Activated CD8-positive, alpha-beta memory T cell treated with anti-CD3 and anti-CD28 coated beads for 1 hour (primary cell): Measurements from ENCODE around the gene COL21A1.
"Not testable (repeated sequence)": the region's sequence is repeated elsewhere in the genome, so short reads cannot be mapped to it uniquely, and the experiment has no call there.

Experiments used
- DNase-seq, 2 donors: peaks; one replicate each; pipeline ENCODE4 v3.0.0-alpha.2; 2020; ENCODE audit warnings: low read depth in 1 of 2; ENCODE audit errors: extremely low read depth in 1 of 2

Gene COL21A1

DNA sequence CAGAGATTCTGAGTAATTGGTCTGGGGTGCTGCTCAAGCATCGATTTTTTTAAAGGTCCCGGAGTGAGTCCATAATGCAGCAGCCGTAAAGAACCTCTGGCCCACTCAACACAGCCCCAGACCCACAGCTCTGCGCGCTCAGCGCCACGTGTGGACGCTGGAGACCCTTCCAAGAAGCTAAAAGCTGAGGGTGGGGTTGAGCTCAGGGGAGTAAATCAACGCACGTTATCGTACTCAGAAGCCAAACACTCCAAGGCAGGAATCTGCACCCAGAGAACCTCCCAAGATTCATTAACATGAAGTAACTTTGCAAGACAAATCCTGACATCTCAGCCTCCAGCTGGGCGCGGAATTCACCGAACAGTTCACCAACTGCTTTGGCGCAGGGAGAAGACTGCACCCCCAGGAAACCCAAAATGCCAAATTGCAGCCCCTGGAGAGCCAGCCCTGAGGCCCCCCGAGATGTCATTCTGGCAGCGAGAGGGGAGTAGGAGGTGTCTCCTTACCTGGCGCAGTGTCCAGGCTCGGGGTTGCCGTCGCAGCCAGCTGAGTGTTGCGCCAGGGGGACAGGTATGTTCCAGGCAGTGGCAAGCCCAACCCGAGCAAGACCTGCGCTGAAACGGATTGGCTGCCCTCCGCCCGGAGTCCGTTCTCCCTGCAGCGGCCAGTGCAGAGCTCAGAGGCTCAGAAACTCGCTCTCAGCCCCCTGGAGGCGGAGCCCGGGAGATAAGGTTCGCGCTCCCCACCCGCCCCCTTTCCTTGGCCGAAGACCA lies at the start of gene COL21A1:
TSS of gene COL21A1 (minus strand) at position 700 of the 773 bp plus-strand sequence. CDS start 64,962 bp downstream, outside the sequence.
- DNase-seq = no peak

DNA sequence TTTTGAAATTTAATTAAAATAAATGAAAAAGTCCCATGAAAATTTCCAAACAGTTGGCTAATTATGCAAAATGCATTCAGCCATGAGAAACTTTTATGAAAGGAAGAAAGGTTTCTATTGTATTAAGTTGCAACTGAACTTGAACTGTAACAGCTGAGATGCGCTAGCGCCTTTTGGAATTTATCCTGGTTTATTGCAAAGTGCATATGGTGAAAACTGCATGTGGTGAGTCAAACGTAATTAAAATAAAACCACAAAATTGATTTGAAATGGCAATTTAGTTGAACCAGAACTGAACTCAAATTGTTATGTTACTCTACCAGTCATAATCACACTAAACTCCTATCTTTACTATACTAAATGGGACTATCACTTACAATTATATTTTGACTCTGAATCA lies 46.4 kb upstream of the COL21A1 start:
- DNase-seq = no peak

DNA sequence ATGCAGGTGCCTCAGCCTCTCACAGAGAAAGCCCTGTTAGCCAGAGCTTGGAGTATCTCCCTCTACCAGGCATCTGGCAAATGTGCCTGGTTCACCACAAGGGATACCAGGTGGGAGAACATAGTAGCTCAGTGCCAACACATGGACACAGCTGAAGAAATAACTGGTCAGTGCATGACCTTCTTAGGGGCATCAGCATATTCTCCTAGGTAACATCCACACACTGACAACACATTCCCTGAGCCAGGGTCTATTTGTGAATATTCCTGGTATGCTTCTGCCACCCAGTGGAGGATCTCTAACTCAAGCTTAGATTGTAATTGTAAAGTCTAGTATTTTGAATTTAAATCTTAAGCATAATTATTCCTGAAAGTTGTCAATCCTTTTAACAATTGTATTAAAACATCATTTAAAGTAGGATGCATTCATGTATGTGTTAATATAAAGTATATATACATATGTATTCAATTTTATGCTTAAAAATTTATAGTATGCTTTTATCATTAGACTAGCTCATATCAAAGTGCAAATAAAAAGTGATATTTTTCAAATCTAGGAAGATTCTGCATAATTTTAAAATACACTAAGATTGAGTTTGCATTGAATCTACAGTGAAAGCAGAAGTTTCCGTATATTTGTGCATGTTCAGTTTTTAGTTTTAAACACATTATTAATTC lies 45.3 kb upstream of the COL21A1 start:
- no peak for DNase-seq

DNA sequence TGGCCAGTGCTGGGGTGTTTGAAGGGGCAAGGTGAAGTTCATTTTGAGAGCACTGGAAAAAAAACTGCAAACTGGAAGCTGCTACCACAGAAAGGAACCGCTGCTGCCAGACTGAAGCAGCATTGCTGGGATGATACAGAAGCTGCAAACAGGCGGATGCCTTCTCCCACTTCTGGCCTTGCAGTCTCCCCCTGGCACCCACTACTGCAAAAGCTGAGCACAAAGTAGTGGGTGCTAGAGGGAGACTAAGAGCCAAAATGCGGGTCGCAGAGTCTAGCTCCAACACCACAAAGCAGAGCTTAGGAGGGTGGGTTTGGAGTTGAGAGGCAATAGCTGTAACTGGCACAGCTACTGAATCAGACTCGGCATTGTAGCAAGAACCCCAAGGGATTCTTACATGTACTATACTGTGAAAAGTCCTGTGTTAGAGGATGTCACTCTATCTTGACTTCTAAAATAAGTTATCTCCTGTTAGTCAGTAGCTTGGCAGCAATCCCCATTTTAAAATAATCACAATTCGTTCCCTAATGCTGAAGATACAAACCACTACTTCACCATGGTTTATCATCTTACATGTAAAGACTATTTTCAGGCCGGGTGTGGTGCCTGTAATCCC lies 44.0 kb upstream of the COL21A1 start:
- no peak for DNase-seq

DNA sequence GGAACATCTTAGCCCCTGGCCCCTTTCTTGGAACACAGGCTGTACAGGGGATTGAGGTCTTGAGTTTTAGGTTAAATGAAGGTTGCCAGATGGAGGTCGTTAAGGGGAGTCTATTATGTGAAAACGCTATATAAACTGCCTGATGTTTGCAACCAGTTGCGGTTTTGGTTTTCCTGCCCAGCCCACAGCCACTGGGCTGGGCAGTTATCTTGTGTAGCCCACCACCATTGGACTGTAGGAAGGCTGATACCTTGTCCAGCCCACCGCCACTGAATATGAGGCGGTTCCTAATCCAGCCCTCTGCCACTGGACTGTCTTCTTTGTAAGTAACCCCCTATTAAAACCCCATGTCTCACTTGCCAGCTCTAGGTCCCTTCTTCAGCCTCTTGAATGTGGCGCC lies 42.3 kb upstream of the COL21A1 start:
- DNase-seq = no peak

DNA sequence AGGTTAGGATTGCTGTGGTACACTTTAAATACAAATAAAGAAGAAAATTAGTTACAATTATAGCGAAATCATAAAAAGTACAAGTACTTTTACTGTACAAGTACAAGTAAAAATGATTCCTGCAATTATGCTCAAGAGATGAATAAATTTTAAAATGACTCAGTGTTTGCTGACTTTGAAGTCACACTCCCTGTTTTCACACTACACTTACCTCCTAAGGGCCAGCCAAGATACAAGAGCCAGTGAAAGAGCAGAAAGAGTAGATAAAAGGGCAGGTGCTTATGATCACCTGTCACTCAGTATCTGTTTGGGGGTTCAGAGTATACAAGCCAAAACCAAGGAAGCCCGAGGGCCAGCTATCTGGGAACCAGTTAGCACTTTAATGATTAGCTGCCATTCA lies 41.0 kb upstream of the COL21A1 start:
- DNase-seq = no peak

DNA sequence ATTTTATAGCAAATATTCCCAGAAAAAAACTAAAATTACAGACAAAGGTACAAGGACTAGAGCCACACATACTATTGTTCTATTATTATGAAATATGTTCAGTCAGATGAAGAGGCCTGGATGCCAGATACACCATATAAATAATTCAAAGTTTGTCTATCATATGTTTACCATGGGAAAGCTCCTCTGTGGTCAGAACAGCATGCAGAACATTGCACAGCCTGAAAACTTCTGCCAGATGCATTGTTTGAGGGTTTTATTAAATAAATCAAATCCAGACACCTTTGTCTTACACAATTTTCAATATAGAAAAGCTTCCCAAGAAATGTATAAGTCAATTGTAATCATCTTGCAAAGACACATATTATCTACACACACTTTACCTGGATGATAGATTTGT lies 35.0 kb upstream of the COL21A1 start:
- DNase-seq = no peak

DNA sequence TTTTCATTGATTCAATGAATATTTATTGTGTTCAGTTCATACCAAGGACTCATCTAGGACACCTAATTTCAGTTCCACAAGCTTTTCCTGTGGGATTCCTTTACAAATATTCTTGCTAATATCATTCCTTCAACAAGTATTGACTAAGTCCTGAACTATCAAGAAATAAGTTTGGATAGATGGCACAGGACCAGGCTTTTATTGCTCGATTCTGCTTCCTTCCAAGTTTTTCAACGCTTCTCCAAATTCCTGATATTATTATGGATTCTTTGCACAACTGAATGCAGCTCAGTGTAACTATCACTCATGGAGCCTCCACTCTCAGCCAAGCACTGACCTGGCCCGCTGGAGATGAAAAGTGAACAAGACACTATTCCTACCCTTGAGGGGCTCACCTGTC lies 32.7 kb upstream of the COL21A1 start:
- DNase-seq = no peak

DNA sequence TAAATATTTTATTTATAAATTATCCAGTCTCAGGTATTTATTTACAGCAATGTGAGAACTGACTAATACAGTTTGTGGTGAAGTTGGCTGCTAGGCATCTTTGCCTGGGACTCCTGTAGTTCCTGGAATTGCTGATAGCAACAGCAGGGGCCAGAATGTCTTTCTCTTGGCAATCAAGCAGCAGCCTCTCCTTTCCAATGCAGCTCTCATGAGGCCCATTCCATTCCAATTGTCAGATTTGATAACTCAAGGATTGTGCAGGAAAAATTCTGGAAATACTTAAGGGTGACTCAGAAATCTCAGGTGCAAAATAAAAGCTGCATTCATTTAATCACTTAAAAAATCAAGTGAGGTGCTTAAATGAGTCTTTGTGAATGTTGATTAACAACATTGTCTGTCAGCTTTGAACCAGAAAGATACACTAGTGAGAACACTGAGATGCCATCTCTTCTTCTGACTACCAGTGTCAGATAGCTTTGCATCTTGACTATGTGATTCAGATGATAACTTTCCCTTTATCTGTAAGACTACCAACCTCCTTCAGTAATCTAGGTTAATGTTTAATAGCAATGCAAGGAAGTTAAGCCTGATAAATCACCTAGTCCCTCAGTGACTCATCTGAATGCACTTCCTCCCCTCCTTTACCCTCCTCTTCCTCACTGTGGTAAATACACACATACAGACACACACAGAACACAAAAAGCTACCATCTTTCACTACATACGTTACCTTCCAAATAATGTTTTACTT lies 32.1 kb upstream of the COL21A1 start:
- DNase-seq = no peak

DNA sequence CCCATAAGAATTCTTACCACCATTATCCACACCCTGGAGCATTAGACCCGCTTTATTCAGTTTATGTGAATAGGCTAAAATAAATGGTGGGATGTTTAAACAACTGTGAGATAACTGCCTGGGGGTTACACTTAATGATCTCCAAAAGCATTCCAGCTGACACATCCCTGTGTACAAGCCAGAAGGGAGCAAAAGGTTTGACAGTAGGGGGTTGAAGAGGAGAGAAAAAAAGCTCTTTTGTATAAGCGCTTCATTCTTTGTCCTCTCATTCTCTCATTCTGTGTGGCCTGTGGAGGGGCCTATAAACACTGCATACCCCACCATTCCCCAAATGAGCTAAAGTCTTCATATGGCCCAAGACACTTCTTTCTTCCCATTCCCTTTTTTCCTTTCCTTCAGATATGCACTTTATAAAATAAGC lies 30.8 kb upstream of the COL21A1 start:
- no peak for DNase-seq

DNA sequence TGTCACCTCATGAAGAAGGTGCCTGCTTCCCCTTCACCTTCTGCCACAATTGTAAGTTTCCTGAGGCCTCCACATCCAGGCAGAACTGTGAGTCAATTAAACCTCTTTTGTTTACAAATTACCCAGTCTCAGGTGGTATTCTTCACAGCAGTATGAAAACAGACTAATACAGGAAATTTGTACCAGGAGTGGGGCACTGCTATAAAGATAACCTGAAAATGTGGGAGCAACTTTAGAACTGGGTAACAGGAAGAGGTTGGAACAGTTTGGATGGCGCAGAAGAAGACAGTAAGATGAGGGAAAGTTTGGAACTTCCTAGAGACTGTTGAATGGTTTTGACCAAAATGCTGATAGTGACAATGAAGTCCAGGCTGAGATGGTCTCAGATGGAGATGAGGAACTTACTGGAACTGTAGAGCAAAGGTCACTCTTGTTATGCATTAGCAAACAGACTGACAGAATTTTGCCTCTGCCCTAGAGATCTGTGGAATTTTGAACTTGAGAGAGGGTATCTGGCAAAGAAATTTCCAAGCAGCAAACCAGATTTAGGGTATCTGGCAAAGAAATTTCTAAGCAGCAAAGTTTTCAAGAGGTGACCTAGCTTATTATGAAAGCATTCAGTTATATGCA lies 23.5 kb upstream of the COL21A1 start:
- no peak for DNase-seq

DNA sequence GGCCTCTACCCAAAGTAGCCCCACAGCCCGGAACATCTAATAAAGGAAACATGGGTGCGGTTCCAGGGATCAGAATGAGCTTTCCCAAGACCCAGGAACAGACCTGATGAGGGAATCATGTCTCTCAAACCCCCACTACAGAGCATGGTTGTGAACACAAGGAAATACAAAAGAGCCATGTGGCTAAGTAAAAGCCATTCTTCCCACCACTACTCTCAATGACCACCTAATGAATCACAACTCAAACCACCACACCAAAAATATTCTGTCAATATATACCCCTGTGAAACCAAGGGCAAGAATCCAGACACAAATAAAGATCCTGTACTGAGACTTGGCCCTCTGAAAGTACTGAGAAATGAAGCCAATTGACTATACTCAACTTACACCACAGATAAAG lies 20.9 kb upstream of the COL21A1 start:
- no peak for DNase-seq

DNA sequence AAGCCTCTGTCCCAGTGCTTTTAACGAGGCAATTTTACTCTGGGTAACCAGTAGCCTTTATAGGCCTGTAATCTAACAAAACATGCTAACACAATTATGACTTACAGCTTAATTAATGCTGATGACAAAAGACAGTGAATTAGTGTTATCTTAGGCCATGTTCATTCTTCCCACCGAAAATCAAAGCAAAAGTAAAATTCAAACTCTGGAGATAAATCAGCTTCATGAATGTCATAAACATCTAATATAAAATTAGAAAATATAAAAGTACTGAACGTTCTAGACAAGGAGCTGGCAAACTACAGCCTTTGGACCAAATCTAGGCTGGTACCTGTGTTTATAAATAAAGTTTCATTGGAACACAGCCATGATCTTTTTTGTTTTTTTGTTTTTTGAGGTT lies 18.6 kb upstream of the COL21A1 start:
- DNase-seq = no peak

DNA sequence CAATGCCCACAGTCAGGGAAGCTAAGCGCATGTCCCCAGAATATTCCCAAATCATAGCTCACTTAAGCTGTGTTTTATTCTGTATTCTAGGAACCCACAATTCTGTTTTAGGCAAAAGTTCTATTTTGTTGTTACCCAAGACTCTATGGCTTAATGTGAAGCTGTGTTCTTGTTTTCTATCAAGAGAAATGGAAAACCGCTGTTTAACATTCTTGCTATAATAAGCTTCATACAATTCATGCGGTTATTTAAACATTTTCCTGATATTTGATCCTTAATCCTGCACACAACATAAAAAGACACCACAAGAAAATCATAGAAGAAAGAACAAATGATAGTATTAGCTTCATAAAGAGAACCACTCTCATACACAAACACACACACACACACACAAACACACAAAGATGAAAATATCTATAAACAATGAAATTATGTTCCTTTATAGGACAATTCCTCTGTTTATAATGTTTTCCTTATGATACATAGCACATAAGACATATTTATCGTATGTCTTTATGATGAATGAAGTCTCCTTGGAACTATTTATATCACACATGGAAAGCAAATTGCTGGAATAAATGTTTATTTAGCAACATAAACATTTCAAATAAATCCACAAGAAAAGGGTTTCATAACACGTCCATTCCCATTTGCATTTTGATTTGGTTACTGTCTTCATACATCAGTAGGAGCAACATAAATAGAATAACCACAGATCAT lies 16.4 kb upstream of the COL21A1 start:
- DNase-seq = no peak

DNA sequence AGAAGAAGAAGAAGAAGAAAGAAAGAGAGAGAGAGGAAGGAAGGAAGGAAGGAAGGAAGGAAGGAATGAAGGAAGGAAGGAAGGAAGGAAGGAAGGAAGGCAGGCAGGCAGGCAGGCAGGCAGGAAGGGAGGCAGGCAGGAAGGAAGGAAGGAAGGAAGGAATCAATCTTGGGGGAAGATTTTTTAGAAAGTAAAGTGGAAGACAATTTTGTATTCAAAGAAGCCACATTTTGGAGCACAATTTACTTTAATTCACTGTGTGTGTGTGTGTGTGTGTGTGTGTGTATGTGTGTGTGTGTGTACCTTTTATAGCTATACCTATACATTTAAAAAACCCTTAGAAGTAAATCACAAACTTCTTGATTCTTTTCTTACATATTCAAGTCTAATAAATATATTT lies 13.2 kb upstream of the COL21A1 start:
- not testable (repeated sequence) for DNase-seq

DNA sequence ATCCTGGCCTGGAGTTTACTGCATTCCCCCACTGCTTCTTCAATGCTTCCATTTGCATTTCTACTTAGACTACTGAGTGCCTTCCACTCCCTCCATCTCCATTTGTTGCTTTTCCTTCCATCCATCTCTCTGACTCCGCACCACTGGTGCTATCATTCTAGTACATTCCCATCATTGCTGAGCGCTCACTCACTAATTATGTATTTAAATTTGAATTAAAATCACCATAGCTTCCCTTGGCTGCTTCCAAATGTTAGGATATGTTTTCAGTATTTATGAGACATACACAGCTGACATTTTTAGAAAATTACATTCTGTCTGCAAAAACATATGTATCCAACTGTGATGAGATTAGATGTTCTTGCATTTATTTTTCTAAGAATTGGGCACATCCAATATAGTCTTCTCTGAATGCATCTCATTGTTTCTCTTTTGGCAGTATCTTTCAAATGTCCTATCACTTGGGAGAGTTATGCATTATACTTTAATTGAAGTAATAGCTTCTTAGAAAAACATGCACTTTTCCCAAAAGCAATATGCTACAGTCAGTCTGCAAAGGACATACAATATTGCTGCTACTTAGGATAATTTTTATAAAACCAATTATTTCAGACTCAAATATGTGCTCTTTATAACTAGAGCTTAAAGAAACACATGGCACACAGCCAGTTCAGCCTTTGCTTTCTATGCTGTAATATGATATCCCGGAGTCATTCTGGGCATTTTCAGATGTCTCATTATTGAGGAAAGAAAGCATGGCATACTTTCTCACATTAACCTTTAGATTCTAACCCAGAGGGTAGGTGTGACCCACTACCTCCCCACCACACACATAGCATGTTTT lies 12.1 kb upstream of the COL21A1 start:
- DNase-seq = no peak

DNA sequence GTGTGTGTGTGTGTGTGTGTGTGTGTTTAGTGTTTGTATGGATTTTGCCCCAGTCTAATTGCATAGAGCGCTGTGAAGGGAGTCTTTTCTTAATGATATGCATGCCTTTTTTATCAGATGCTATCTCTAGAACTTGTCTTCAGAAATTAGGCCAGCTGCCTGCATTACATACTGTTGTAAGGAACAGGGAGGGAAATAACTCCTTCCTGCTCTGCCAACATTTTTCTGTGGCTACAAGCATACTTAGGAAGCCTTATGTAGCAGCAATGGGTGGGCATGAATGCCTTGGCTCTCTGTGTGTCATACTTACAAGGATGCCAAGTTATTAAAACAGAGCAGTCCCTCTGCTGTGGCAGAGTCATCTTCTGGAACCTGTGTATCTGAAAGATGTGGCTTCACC lies 8.0 kb upstream of the COL21A1 start:
- no peak for DNase-seq

DNA sequence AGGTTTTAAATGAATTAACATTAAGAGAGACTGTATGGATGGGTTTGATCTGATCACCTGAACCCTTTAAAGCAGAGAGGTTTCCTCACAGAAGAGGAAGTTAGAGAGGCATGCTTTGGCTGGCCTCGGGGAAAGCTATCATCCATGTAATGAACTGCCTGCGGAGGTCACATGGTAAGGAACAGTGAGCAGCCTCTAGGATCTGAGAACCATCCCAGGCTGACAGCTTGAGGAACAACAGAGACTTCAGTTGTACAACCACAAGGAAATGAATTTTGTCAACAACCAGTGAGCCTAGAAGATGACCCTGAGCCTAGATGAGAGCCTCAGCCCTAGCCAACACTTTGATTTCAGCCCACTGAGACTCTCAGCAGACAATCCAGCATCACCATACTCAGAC lies 2.9 kb upstream of the COL21A1 start:
- no peak for DNase-seq

DNA sequence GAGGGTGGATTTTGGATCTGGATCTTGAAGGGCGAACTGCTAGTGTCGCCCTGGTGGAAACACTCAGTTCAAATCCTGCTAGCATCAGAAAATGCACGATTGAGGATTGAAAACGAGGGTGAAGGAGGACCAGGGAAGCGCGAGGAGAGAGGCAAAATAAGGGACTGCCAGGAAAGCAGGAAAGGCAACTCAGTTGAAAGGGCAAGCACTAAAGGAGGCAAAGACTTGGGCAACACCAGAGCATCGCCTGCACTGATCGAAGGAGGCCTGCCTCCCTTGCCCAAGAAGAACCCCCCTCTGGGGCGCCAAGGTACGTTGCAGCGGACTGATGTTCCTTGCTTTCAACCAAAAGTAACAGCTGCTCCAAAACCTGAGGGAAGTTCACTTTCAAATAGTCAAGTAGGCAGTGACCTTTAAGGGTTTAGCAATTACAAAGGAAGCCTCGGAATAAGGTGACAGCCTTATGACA lies 308 bp upstream of the COL21A1 start:
- DNase-seq = no peak
